Tibial nerve (tissue), 4 donors: ENCODE measurements around the gene ACTL6B. TPM values are rescaled to one million over a fixed set of nuclear protein-coding genes. Genes with fewer than 3 reads are reported as not detected.

Source experiments
- DNase-seq, 2 donors: peaks; one replicate each; pipeline ENCODE4 v3.0.0-alpha.2; 2019; ENCODE audit warnings: low spot score in 2 of 2
- H3K27ac ChIP-seq, 4 donors: fragments of 200-600 bp; sonication (generic) in 3 of 4; one replicate each; pipeline ENCODE4 v1.5.1; 2017 to 2019; ENCODE audit warnings: mild to moderate bottlenecking in 1 of 4
- H3K27me3 ChIP-seq, 2 donors: fragments of 200-600 bp; sonication (generic) in 1 of 2; one replicate each; pipeline versions ENCODE4 v1.5.1 to v1.6.0; 2017 to 2019
- H3K36me3 ChIP-seq, 3 donors: fragments of 200-600 bp; sonication (generic); one replicate each; pipeline ENCODE4 v1.5.1; 2018 to 2019
- H3K4me1 ChIP-seq, 4 donors: fragments of 200-600 bp; sonication (generic) in 3 of 4; one replicate each; pipeline ENCODE4 v1.5.1; 2017 to 2019
- H3K4me3 ChIP-seq, 4 donors: fragments of 200-600 bp; sonication (generic) in 3 of 4; one replicate each; pipeline ENCODE4 v1.5.1; 2017 to 2019; ENCODE audit warnings: mild to moderate bottlenecking in 1 of 4, moderate library complexity in 1 of 4
- H3K9me3 ChIP-seq, 4 donors: fragments of 200-600 bp; sonication (generic) in 3 of 4; one replicate each; pipeline ENCODE4 v1.5.1; 2017 to 2019
- EP300 ChIP-seq, 2 donors: sonication (generic); formaldehyde crosslinking; IDR thresholded peaks; one replicate each; pipeline ENCODE4 v1.6.1; 2017; ENCODE audit warnings: antibody characterized with exemption in 2 of 2, mild to moderate bottlenecking in 1 of 2
- POLR2A ChIP-seq, 2 donors: fragments of 450-650 bp; IDR thresholded peaks; one replicate each; pipeline ENCODE4 v1.6.1; 2017; ENCODE audit warnings: antibody characterized with exemption in 2 of 2, mild to moderate bottlenecking in 2 of 2, moderate library complexity in 2 of 2
- WGBS, 2 donors: methylation state at CpG; one replicate each; pipeline ENCODE4 v1.1.5; 2018; 5-methylcytosine and 5-hydroxymethylcytosine counted together
- total RNA-seq, 4 donors: library from RNA; depleted of rRNA; stranded (reverse); fragments of >200 nt; gene quantifications; one replicate each; pipeline ENCODE4 v1.1.0, GENCODE V29; 2016
- TF ChIP-seq, protein P1 (sequence below), 5 experiments: fragments of 200-600 bp in 3 of 5; fragments of 450-650 bp in 2 of 5; sonication (generic) in 3 of 5; IDR thresholded peaks; one replicate each; pipeline ENCODE4 v1.5.1; 2016 to 2019; ENCODE audit warnings: antibody characterized with exemption in 5 of 5, mild to moderate bottlenecking in 3 of 5, moderate library complexity in 2 of 5

Gene ACTL6B
- total RNA-seq, 4 donors from 2014 or later: not detected

DNA sequence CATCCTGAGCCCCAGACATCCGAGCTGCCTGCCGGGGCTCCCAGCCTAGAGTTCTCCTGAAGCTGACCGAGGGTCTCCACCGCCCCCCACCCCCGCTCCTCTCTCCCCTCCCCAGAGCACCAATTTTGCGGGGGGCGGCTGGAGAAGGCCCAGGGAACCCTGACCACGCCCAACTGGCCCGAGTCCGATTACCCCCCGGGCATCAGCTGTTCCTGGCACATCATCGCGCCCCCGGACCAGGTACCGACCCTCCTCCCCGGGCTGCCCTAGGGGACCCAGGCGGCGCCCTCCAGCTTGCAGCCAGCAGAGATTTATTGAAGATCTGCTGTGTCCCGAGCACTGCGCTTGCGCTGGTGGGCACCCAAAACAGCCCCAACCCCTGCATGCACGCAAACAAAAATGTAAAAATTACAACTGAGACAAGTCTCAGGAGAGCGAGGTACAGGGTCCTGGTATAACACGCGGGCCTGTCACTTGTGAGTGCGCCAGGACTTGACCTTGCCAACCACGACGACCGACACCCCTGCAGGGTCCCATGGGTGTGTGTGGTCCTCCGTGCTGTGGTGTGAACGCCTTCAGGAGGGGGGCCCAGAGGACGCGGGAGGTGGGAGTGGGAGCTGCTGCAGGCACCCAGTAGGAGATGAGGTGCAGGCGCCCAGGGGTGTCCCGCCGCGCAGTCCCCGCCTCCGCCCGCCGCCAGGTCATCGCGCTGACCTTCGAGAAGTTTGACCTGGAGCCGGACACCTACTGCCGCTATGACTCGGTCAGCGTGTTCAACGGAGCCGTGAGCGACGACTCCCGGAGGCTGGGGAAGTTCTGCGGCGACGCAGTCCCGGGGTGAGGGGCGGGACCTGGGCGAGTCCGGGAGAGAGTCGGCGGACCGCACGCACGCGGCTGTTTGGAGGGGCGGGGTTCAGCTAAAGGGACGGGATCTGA is 51.0 kb downstream of the ACTL6B start:
- H3K4me3 ChIP-seq: peak overlapping the region; percentile 60 to 85 (median 74)
- TF ChIP-seq EP300 (IDR thresholded peaks at IDR 0.05) (no peak), POLR2A (IDR thresholded peaks at IDR 0.05) (no peak)
- TF ChIP-seq, protein P1, sequence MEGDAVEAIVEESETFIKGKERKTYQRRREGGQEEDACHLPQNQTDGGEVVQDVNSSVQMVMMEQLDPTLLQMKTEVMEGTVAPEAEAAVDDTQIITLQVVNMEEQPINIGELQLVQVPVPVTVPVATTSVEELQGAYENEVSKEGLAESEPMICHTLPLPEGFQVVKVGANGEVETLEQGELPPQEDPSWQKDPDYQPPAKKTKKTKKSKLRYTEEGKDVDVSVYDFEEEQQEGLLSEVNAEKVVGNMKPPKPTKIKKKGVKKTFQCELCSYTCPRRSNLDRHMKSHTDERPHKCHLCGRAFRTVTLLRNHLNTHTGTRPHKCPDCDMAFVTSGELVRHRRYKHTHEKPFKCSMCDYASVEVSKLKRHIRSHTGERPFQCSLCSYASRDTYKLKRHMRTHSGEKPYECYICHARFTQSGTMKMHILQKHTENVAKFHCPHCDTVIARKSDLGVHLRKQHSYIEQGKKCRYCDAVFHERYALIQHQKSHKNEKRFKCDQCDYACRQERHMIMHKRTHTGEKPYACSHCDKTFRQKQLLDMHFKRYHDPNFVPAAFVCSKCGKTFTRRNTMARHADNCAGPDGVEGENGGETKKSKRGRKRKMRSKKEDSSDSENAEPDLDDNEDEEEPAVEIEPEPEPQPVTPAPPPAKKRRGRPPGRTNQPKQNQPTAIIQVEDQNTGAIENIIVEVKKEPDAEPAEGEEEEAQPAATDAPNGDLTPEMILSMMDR (IDR thresholded peaks at IDR 0.05): no peak
- DNase-seq: no peak
- no peaks in the 10 kb centered on the region for H3K9me3 ChIP-seq
- H3K36me3 ChIP-seq: peaks cover 0 to 4% (median 0%) of the 10 kb centered on the region in 3 donors
- peak overlapping the region; percentile 70 to 91 (median 86) for H3K27ac ChIP-seq
- 8 to 14% methylated on average over 49 to 56 of the region's 68 CpGs for WGBS, 2 donors
- peaks cover 0 to 58% (median 8%) of the 10 kb centered on the region in 4 donors for H3K4me1 ChIP-seq
- no peaks in the 10 kb centered on the region for H3K27me3 ChIP-seq

- 1% methylated on average over 17 to 49 of the region's 70 CpGs for WGBS, 2 donors
- peak; percentile 50 to 57 for DNase-seq
- peak overlapping the region; percentile 70 to 91 (median 86) for H3K27ac ChIP-seq
- peak in 1 of 2 donors; percentile 61 for TF ChIP-seq EP300 (IDR thresholded peaks at IDR 0.05)
- TF ChIP-seq, protein P1 (IDR thresholded peaks at IDR 0.05): peak; percentile 34 to 75 (median 47)
- peak; percentile 35 to 71 for TF ChIP-seq POLR2A (IDR thresholded peaks at IDR 0.05)
- H3K4me1 ChIP-seq: peaks cover 0 to 66% (median 8%) of the 10 kb centered on the region in 4 donors
- peak overlapping the region; percentile 60 to 85 (median 74) for H3K4me3 ChIP-seq
- peaks cover 0 to 4% (median 0%) of the 10 kb centered on the region in 3 donors for H3K36me3 ChIP-seq
- no peaks in the 10 kb centered on the region for H3K27me3 ChIP-seq
- no peaks in the 10 kb centered on the region for H3K9me3 ChIP-seq
These were observed 51.9 kb downstream of the ACTL6B start for GRCh38 chr7:100604028-100604975.

- TF ChIP-seq EP300 (IDR thresholded peaks at IDR 0.05) (no peak), POLR2A (IDR thresholded peaks at IDR 0.05) (no peak)
- TF ChIP-seq, protein P1 (IDR thresholded peaks at IDR 0.05): no peak
- peaks cover 0 to 66% (median 8%) of the 10 kb centered on the region in 4 donors for H3K4me1 ChIP-seq
- 8 to 9% methylated on average over 7 to 9 of the region's 10 CpGs for WGBS, 2 donors
- no peaks in the 10 kb centered on the region for H3K27me3 ChIP-seq
- H3K27ac ChIP-seq: peak overlapping the region; percentile 70 to 91 (median 86)
- H3K9me3 ChIP-seq: no peaks in the 10 kb centered on the region
- DNase-seq: no peak
- peak overlapping the region; percentile 60 to 85 (median 74) for H3K4me3 ChIP-seq
- H3K36me3 ChIP-seq: peaks cover 0 to 4% (median 0%) of the 10 kb centered on the region in 3 donors
These were observed 52.6 kb downstream of the ACTL6B start for GRCh38 chr7:100603726-100604027.

DNA sequence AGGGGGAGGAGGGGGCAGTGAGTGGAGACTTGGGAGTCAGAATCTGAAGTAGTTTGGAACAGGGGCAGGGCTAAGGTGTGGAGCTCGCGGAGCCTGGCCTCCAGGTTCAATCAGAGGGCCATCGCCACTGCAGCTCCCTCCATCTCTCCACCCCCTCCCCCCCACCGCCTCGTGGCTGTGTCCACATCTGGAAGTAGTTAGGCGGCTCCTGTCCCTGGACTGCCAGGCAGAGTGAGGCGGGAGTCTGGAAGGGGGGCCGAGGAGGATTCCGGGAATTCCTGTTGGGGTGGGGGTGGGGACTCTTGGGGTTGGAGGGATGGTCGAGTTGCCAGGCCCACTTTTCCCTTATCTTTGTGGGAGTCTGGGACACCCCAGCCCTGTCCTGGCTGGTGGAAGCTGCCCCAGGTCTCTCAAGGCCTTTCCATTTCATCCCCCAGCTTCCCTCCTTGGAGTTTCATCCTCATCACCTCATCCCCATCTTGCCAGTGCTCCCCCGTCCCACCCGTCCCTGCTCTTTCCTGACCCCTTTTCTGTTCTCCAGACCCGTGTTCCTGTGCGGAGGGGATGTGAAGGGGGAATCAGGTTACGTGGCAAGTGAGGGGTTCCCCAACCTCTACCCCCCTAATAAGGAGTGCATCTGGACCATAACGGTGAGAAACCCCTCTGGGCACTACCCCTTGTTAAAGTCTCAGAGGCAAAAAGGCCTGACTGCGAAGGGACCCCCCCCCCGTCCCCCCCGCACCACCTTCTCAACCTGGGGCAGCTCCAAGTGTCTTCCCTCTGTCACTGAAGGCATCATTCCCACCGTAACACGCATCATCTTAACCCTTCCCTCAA is 53.1 kb downstream of the ACTL6B start:
- 23 to 39% methylated on average over 17 to 21 of the region's 21 CpGs for WGBS, 2 donors
- peaks cover 0 to 4% (median 0%) of the 10 kb centered on the region in 3 donors for H3K36me3 ChIP-seq
- peak overlapping the region; percentile 60 to 85 (median 74) for H3K4me3 ChIP-seq
- TF ChIP-seq EP300 (IDR thresholded peaks at IDR 0.05) (peak in 1 of 2 donors; percentile 74), POLR2A (IDR thresholded peaks at IDR 0.05) (no peak)
- TF ChIP-seq, protein P1 (IDR thresholded peaks at IDR 0.05): no peak
- peaks cover 0 to 66% (median 8%) of the 10 kb centered on the region in 4 donors for H3K4me1 ChIP-seq
- DNase-seq: peak; percentile 76 to 88
- H3K9me3 ChIP-seq: no peaks in the 10 kb centered on the region
- H3K27me3 ChIP-seq: no peaks in the 10 kb centered on the region
- H3K27ac ChIP-seq: peak overlapping the region; percentile 70 to 91 (median 86)
